Osteoblast (primary cell): Measurements from ENCODE around the gene MAGI1. TPM values are rescaled to one million over a fixed set of nuclear protein-coding genes. Genes with fewer than 3 reads are reported as not detected.
"Not testable (repeated sequence)": the region's sequence is repeated elsewhere in the genome, so short reads cannot be mapped to it uniquely, and the experiment has no call there.

ENCODE experiments used
- DNase-seq: peaks from one replicate; pipeline ENCODE4 v3.0.0; 2011; ENCODE audit warnings: low spot score, mixed read lengths; ENCODE audit not compliant: insufficient read length; ENCODE audit errors: missing footprints
- H2AFZ ChIP-seq: 2 replicates; pipeline ENCODE4 v1.6.0; 2011; ENCODE audit warnings: mild to moderate bottlenecking, low read length
- H3K27ac ChIP-seq: 2 replicates; pipeline ENCODE4 v1.5.1; 2011; ENCODE audit warnings: mild to moderate bottlenecking, low read depth, low read length, moderate library complexity
- H3K27me3 ChIP-seq: 2 replicates; pipeline ENCODE4 v1.6.0; 2012; ENCODE audit warnings: mild to moderate bottlenecking, control low read depth, inconsistent platforms, low read length, moderate library complexity; ENCODE audit not compliant: insufficient read depth
- H3K36me3 ChIP-seq: 2 replicates; pipeline ENCODE4 v1.5.1; 2011; ENCODE audit warnings: mild to moderate bottlenecking, low read length, control low read depth, moderate library complexity; ENCODE audit not compliant: insufficient read depth
- H3K4me1 ChIP-seq: 2 replicates; pipeline ENCODE4 v1.5.1; 2011; ENCODE audit warnings: mild to moderate bottlenecking, low read length, control low read depth, moderate library complexity; ENCODE audit not compliant: insufficient read depth
- H3K4me2 ChIP-seq: 2 replicates; pipeline ENCODE4 v1.6.0; 2011; ENCODE audit warnings: mild to moderate bottlenecking, low read length; ENCODE audit not compliant: insufficient read depth
- H3K4me3 ChIP-seq: fragments of 200-600 bp; sonication (generic); 3 replicates; pipeline ENCODE4 v1.5.1; 2012; ENCODE audit warnings: mild to moderate bottlenecking, low read length, inconsistent platforms; ENCODE audit not compliant: insufficient read depth
- H3K79me2 ChIP-seq: 2 replicates; pipeline ENCODE4 v1.6.0; 2012; ENCODE audit warnings: mild to moderate bottlenecking, low read length, control low read depth, inconsistent platforms; ENCODE audit not compliant: insufficient read depth
- H3K9me3 ChIP-seq: 2 replicates; pipeline ENCODE4 v1.5.1; 2011; ENCODE audit warnings: low read depth, low read length, control low read depth
- H4K20me1 ChIP-seq: 2 replicates; pipeline ENCODE4 v1.6.0; 2012; ENCODE audit warnings: mild to moderate bottlenecking, low read length, control low read depth; ENCODE audit not compliant: insufficient read depth
- total RNA-seq: library from RNA; depleted of rRNA; stranded (reverse); fragments of >200 nt; gene quantifications from 2 replicates; pipeline ENCODE4 v1.2.3, GENCODE V29; 2012
- TF ChIP-seq, protein P1 (sequence below): IDR thresholded peaks from 2 replicates; pipeline ENCODE4 v1.5.1; 2011; ENCODE audit warnings: mild to moderate bottlenecking, low read depth, low read length, moderate library complexity; ENCODE audit errors: extremely low read depth

Gene MAGI1
- total RNA-seq, 1 donor, result 66.6 TPM

DNA sequence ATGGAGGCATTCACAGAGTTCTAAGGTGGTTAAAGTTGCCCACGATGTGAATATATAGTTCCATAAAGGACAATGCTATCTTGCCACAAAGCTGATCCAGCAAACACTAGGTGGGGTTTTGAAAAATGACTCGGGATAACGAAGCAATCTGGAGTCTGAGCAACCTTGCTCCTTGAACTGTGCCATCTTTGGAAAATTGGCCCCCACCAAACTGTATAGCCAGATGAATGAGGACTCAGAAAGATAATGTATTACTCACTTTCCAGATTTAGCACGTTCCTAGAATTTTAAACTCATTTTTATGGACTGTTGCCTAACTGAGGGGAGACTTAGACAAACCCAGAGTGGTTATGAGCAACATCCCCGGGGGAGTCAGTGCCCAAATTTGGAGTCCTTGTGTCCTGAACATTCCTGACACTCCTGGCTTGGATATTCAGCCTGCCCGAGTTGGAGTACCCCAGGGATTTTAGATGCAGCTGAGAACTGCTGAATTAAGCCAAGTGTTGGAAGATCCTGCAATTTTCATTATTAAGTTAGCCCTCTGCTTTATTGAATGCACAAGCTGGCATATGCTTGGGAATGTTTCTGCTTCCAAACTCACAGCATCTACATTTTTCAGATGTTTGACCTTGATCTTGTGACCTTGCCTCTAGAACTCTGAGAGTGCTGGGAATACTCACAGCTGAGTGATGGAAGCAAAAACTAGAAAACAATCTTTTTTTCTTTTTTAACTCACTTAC lies 8.8 kb upstream of the MAGI1 start:
- TF ChIP-seq, protein P1, sequence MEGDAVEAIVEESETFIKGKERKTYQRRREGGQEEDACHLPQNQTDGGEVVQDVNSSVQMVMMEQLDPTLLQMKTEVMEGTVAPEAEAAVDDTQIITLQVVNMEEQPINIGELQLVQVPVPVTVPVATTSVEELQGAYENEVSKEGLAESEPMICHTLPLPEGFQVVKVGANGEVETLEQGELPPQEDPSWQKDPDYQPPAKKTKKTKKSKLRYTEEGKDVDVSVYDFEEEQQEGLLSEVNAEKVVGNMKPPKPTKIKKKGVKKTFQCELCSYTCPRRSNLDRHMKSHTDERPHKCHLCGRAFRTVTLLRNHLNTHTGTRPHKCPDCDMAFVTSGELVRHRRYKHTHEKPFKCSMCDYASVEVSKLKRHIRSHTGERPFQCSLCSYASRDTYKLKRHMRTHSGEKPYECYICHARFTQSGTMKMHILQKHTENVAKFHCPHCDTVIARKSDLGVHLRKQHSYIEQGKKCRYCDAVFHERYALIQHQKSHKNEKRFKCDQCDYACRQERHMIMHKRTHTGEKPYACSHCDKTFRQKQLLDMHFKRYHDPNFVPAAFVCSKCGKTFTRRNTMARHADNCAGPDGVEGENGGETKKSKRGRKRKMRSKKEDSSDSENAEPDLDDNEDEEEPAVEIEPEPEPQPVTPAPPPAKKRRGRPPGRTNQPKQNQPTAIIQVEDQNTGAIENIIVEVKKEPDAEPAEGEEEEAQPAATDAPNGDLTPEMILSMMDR, result no peak
- Histone ChIP-seq H3K27me3 (no peaks in the 10 kb centered on the region), H3K36me3 (no peaks in the 10 kb centered on the region), H3K4me1 (peaks cover 27% of the 10 kb centered on the region), H3K4me3 (peak overlapping the region; percentile 4), H2AFZ (no peak overlapping the region), H3K9me3 (no peaks in the 10 kb centered on the region), H3K79me2 (no peaks in the 10 kb centered on the region), H3K27ac (peak overlapping the region; percentile 72), H3K4me2 (peak overlapping the region; percentile 66), H4K20me1 (no peaks in the 10 kb centered on the region)
- DNase-seq, result peak; percentile 89

DNA sequence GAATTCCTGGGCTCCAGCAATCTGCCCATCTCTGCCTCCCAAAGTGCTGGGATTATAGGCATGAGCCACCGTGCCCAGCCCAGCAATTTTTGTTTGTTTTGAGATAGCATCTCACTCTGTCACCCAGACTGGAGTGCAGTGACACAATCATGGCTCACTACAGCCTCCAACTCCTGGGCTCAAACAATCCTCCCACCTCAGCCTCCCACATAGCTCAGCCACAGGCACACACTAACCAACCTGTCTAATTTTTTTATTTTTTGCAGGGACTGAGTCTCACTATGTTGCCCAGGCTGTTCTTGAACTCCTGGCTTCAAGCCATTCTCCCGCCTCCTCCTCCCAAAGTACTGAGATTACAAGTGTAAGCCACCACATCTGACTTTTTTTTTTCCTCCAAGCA lies 7.6 kb upstream of the MAGI1 start:
- DNase-seq, H3K4me2 ChIP-seq, H3K79me2 ChIP-seq: not testable (repeated sequence)

DNA sequence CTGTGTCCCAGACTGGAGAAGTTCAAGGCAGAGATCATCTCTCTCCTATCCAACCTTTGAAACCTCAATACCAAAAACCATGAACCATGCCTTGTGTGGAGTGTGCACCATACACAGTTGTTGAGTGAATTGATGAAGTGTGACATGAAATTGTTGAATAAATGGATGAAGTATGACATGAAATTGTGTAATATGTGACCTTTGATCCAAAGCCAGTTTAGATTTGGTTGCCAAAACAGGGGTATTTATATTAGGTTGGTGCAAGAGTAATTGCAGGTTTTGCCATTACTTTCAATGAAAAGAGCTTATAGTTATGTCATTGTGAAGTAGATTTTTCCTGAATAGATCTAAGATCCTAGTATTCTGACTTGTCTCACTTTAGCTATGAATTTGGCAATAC lies 3.1 kb upstream of the MAGI1 start:
- Histone ChIP-seq H3K9me3 (no peaks in the 10 kb centered on the region), H3K79me2 (peaks cover 15% of the 10 kb centered on the region), H3K27ac (peak overlapping the region; percentile 69), H3K4me3 (no peak overlapping the region), H3K36me3 (no peaks in the 10 kb centered on the region), H3K4me1 (peaks cover 32% of the 10 kb centered on the region), H3K27me3 (no peaks in the 10 kb centered on the region), H4K20me1 (peaks cover 4% of the 10 kb centered on the region), H2AFZ (no peak overlapping the region), H3K4me2 (no peak overlapping the region)
- DNase-seq, result no peak
- TF ChIP-seq, protein P1, result no peak

More for the DNA sequence above, 7.6 kb upstream of the MAGI1 start:
- H3K36me3 ChIP-seq, H3K9me3 ChIP-seq, H4K20me1 ChIP-seq, H3K27me3 ChIP-seq, H3K27ac ChIP-seq, H3K4me3 ChIP-seq, H2AFZ ChIP-seq: not testable (repeated sequence)
- H3K4me1 ChIP-seq, result peaks cover 30% of the 10 kb centered on the region

DNA sequence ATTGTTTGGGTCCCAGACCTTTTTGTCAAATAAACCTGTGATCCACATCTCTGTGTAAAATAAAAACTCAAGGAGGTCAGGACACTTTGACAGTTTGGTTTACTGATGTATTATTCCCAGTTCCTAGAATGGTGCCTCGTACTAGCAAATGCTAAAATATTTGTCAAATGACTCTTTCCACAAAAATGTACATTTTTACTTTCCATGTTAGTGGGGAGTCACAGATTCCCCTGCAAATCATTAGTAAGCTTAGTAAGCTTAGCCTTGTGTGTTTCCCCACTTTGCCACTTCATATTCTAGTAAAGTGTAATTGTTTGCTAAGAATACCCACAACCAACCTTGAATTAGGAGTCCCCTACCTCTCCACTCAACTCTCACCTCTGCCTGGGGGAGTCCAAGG lies 2.4 kb upstream of the MAGI1 start:
- Histone ChIP-seq H3K27me3 (no peaks in the 10 kb centered on the region), H3K4me1 (peaks cover 39% of the 10 kb centered on the region), H2AFZ (no peak overlapping the region), H3K36me3 (no peaks in the 10 kb centered on the region), H4K20me1 (peaks cover 11% of the 10 kb centered on the region), H3K27ac (peak overlapping the region; percentile 92), H3K4me2 (peak overlapping the region; percentile 51), H3K4me3 (no peak overlapping the region), H3K79me2 (peaks cover 22% of the 10 kb centered on the region), H3K9me3 (no peaks in the 10 kb centered on the region)
- DNase-seq, result no peak
- TF ChIP-seq, protein P1, result no peak
